K562 (cell line): ENCODE results near the gene SH3D19. TPM values are rescaled to one million over a fixed set of nuclear protein-coding genes. Genes with fewer than 3 reads are reported as not detected.

ENCODE experiments used
- ATF6 ChIP-seq: sonication (generic); formaldehyde crosslinking; IDR thresholded peaks from 2 replicates; pipeline ENCODE4 v1.4.0; 2020; ENCODE audit warnings: mild to moderate bottlenecking, missing genetic modification reagents
- MGA ChIP-seq: fragments of 450-650 bp; IDR thresholded peaks from 2 replicates; pipeline ENCODE4 v1.6.1; 2016; ENCODE audit warnings: mild to moderate bottlenecking, moderate library complexity
- TAL1 ChIP-seq: fragments of 450-650 bp; IDR thresholded peaks from 2 replicates; pipeline ENCODE4 v1.6.1; 2016; ENCODE audit warnings: mild to moderate bottlenecking
- TRIM25 ChIP-seq: fragments of 450-650 bp; IDR thresholded peaks from 2 replicates; pipeline ENCODE4 v1.7.0; 2016; ENCODE audit warnings: borderline replicate concordance
- ZFX ChIP-seq: sonication (generic); formaldehyde crosslinking; IDR thresholded peaks from 2 replicates; pipeline ENCODE4 v1.8.0; 2022; ENCODE audit warnings: mild to moderate bottlenecking, missing genetic modification reagents, moderate library complexity
- ZNF668 ChIP-seq: fragments of 250-450 bp; sonication (Bioruptor Pico); IDR thresholded peaks from 2 replicates; pipeline ENCODE4 v1.8.0; 2022; ENCODE audit warnings: mild to moderate bottlenecking, inconsistent platforms
- ZNF696 ChIP-seq: fragments of 250-450 bp; sonication (Bioruptor Pico); conservative IDR thresholded peaks from 2 replicates; pipeline ENCODE4 v1.4.0; 2020; ENCODE audit warnings: mild to moderate bottlenecking, moderate library complexity
- polyA plus RNA-seq, 8 experiments: library from polyadenylated mRNA; depleted of rRNA in 4 of 8; stranded (reverse) in 5 of 8; unstranded in 3 of 8; fragments of >200 nt; fragmentation: Nextera tagmentation in 2 of 8; fragmentation: Illumina TruSeq in 1 of 8; extraction: Ambion mirVana in 2 of 8; extraction: Trizol in 1 of 8; gene quantifications; 2 replicates each; pipeline versions ENCODE4 v1.2.1 to v1.2.3, GENCODE V29; 2011 to 2014; ENCODE audit warnings: inconsistent platforms in 1 of 8, missing spikeins in 1 of 8
- total RNA-seq, 7 experiments: library from RNA; depleted of rRNA in 6 of 7; stranded (reverse); fragments of >200 nt in 6 of 7; fragmentation: Illumina TruSeq in 2 of 7; extraction: Trizol in 2 of 7; gene quantifications; 2 replicates each; pipeline versions ENCODE4 v1.2.1 to v1.2.3, GENCODE V29; 2011 to 2021; ENCODE audit warnings: low replicate concordance in 1 of 7

Gene SH3D19
- total and polyA plus RNA-seq, 9 of the 15 experiments (the other 6 are each of a cell fraction or from before 2014, with no cell fraction given), result 0.42 to 2.2 (median 1.1) TPM; not detected in 6

- no peak for TF ChIP-seq ZNF696
- TF ChIP-seq MGA, result no peak
- TF ChIP-seq TRIM25, result no peak
- no peak for TF ChIP-seq ZFX (CRISPR knock-in tag)
- TF ChIP-seq ZNF668, result no peak
- no peak for TF ChIP-seq TAL1
- no peak for TF ChIP-seq ATF6 (CRISPR knock-in tag)
Observed at GRCh38 chr4:151238477-151238876, 86.9 kb downstream of the SH3D19 start (continued).
